ENCODE data around the gene BYSL. TPM values are rescaled to one million over a fixed set of nuclear protein-coding genes. Genes with fewer than 3 reads are reported as not detected.

BYSL gene
- total and polyA plus RNA-seq, 9 of the 15 experiments (the other 6 are each of a cell fraction or from before 2014, with no cell fraction given): 22.2 to 92.3 (median 53.4) TPM

DNA sequence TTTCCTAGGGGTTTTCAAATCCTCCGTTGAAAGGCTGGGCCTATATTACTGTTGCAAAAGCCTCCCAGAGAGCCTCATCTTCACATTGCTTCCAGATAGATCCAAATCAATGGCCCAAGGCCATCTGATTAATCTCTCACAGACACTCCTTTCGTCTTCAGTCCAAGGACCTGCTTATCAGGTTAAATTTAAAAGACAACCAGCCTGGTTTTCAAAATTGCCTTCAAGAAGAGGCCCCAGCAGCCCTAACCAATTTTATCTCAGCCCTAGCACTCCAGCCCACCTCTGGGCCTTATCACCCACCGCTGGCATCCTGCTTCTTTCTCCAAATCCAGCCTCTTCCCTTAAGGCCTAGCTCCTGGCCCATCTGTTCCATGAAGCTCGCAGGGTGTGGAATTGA is 35.8 kb downstream of the BYSL start (continued):
- TF ChIP-seq, protein P1, sequence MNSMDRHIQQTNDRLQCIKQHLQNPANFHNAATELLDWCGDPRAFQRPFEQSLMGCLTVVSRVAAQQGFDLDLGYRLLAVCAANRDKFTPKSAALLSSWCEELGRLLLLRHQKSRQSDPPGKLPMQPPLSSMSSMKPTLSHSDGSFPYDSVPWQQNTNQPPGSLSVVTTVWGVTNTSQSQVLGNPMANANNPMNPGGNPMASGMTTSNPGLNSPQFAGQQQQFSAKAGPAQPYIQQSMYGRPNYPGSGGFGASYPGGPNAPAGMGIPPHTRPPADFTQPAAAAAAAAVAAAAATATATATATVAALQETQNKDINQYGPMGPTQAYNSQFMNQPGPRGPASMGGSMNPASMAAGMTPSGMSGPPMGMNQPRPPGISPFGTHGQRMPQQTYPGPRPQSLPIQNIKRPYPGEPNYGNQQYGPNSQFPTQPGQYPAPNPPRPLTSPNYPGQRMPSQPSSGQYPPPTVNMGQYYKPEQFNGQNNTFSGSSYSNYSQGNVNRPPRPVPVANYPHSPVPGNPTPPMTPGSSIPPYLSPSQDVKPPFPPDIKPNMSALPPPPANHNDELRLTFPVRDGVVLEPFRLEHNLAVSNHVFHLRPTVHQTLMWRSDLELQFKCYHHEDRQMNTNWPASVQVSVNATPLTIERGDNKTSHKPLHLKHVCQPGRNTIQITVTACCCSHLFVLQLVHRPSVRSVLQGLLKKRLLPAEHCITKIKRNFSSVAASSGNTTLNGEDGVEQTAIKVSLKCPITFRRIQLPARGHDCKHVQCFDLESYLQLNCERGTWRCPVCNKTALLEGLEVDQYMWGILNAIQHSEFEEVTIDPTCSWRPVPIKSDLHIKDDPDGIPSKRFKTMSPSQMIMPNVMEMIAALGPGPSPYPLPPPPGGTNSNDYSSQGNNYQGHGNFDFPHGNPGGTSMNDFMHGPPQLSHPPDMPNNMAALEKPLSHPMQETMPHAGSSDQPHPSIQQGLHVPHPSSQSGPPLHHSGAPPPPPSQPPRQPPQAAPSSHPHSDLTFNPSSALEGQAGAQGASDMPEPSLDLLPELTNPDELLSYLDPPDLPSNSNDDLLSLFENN (IDR thresholded peaks at IDR 0.05; ENCODE audit: low read depth in 2 of 2, low read length in 2 of 2): 0 out of 4 replicates have a peak, but pooled peaks of 1 of the 2 experiments have one; percentile 38
- TF ChIP-seq JUND (IDR thresholded peaks at IDR 0.05; ENCODE audit: borderline replicate concordance, low read depth, low read length) (0 out of 2 replicates have a peak, but pooled peaks have one; percentile 20), JUND (tag; IDR thresholded peaks at IDR 0.05; ENCODE audit: borderline replicate concordance, low read depth, low read length) (no peak; the same call in 2 of the 3 replicates), ZNF785 (CRISPR knock-in tag; IDR thresholded peaks at IDR 0.05) (no peak), MTA1 (IDR thresholded peaks at IDR 0.05; ENCODE audit: borderline replicate concordance) (0 out of 2 replicates have a peak, but pooled peaks have one; percentile 37), CBFA2T2 (conservative IDR thresholded peaks at IDR 0.05) (peak; percentile 92), KDM1A (IDR thresholded peaks at IDR 0.05) (peak; percentile 11 to 38; a peak in 3 of 4 replicates), TRIM24 (IDR thresholded peaks at IDR 0.05) (peak; percentile 32 to 72; a peak in 3 of 4 replicates), LEF1 (IDR thresholded peaks at IDR 0.05) (0 out of 2 replicates have a peak, but pooled peaks have one; percentile 39), CTBP1 (IDR thresholded peaks at IDR 0.05; ENCODE audit: borderline replicate concordance) (peak; percentile 82; the same call in 1 of the 2 replicates), CREB1 (IDR thresholded peaks at IDR 0.05) (peak; percentile 27; the same call in 1 of the 2 replicates), CREB1 (CRISPR knock-in tag; IDR thresholded peaks at IDR 0.05) (no peak), ZNF316 (IDR thresholded peaks at IDR 0.05) (no peak), ESRRA (IDR thresholded peaks at IDR 0.05; ENCODE audit: borderline replicate concordance, low read depth) (0 out of 2 replicates have a peak, but pooled peaks have one; percentile 21), SMARCE1 (IDR thresholded peaks at IDR 0.05) (peak; percentile 70; the same call in 1 of the 2 replicates), ARID1B (IDR thresholded peaks at IDR 0.05) (peak; percentile 93), POLR2AphosphoS5 (IDR thresholded peaks at IDR 0.05; ENCODE audit: control insufficient read depth, insufficient read depth, low read depth, low read length) (peak; percentile 79; the same call in 1 of the 2 replicates), RBM22 (IDR thresholded peaks at IDR 0.05; ENCODE audit: low read depth, low read length, poor library complexity, severe bottlenecking) (no peak), TCF7L2 (IDR thresholded peaks at IDR 0.05; ENCODE audit: low read depth, low read length) (no peak), MECOM (CRISPR knock-in tag; IDR thresholded peaks at IDR 0.05) (peak; percentile 67), ZBTB7A (IDR thresholded peaks at IDR 0.05; ENCODE audit: borderline replicate concordance, control insufficient read depth, low read depth, low read length) (peak; percentile 50; the same call in 1 of the 2 replicates), MEF2D (tag; conservative IDR thresholded peaks at IDR 0.05; ENCODE audit: low read depth) (0 out of 2 replicates have a peak, but pooled peaks have one; percentile 29), RCOR1 (IDR thresholded peaks at IDR 0.05; ENCODE audit: borderline replicate concordance in 1 of 2, low read depth in 2 of 2, low read length in 2 of 2) (peak in 1 of 2 experiments; percentile 90; a peak in 3 of 4 replicates), TEAD4 (IDR thresholded peaks at IDR 0.05; ENCODE audit: low read length) (peak; percentile 87), TEAD4 (CRISPR knock-in tag; IDR thresholded peaks at IDR 0.05; ENCODE audit: borderline replicate concordance) (no peak), SOX6 (IDR thresholded peaks at IDR 0.05) (peak; percentile 63; the same call in 1 of the 2 replicates)
- TF ChIP-seq, protein P2, sequence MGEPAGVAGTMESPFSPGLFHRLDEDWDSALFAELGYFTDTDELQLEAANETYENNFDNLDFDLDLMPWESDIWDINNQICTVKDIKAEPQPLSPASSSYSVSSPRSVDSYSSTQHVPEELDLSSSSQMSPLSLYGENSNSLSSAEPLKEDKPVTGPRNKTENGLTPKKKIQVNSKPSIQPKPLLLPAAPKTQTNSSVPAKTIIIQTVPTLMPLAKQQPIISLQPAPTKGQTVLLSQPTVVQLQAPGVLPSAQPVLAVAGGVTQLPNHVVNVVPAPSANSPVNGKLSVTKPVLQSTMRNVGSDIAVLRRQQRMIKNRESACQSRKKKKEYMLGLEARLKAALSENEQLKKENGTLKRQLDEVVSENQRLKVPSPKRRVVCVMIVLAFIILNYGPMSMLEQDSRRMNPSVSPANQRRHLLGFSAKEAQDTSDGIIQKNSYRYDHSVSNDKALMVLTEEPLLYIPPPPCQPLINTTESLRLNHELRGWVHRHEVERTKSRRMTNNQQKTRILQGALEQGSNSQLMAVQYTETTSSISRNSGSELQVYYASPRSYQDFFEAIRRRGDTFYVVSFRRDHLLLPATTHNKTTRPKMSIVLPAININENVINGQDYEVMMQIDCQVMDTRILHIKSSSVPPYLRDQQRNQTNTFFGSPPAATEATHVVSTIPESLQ (CRISPR knock-in tag; IDR thresholded peaks at IDR 0.05): no peak
